GM15510 (cell line): Measurements from ENCODE around the gene SLC28A1.

ENCODE experiments used
- POLR2A ChIP-seq: IDR thresholded peaks from 3 replicates; pipeline ENCODE4 v1.6.1; 2011; ENCODE audit warnings: borderline replicate concordance; ENCODE audit not compliant: insufficient read length; ENCODE audit errors: extremely low read depth

Gene SLC28A1

GRCh38 chr15:84857418-84858004, 27.0 kb upstream of the SLC28A1 start:
- no peak for TF ChIP-seq POLR2A

- TF ChIP-seq POLR2A, result no peak
Measured at GRCh38 chr15:84858231-84858630, 26.2 kb upstream of the SLC28A1 start.

- no peak for TF ChIP-seq POLR2A
Measured at GRCh38 chr15:84859144-84859543, 25.3 kb upstream of the SLC28A1 start.

GRCh38 chr15:84859651-84860050, 24.8 kb upstream of the SLC28A1 start:
- TF ChIP-seq POLR2A, result no peak

- no peak for TF ChIP-seq POLR2A
Measured at GRCh38 chr15:84861781-84862180, 22.7 kb upstream of the SLC28A1 start.

GRCh38 chr15:84862214-84862975, 22.1 kb upstream of the SLC28A1 start:
- TF ChIP-seq POLR2A, result no peak

- TF ChIP-seq POLR2A, result no peak
Measured at GRCh38 chr15:84863565-84864443, 20.7 kb upstream of the SLC28A1 start.

- TF ChIP-seq POLR2A, result no peak
Measured at GRCh38 chr15:84864444-84864795, 20.0 kb upstream of the SLC28A1 start.

GRCh38 chr15:84865074-84865569, 19.3 kb upstream of the SLC28A1 start:
- TF ChIP-seq POLR2A, result no peak

- no peak for TF ChIP-seq POLR2A
Measured at GRCh38 chr15:84868037-84868880, 16.2 kb upstream of the SLC28A1 start.

- TF ChIP-seq POLR2A, result no peak
Measured at GRCh38 chr15:84869510-84869909, 15.0 kb upstream of the SLC28A1 start.

- no peak for TF ChIP-seq POLR2A
Measured at GRCh38 chr15:84871428-84871985, 13.0 kb upstream of the SLC28A1 start.

- TF ChIP-seq POLR2A, result no peak
Measured at GRCh38 chr15:84872009-84872910, 12.2 kb upstream of the SLC28A1 start.
